ENCODE measurements around the gene GBX1.

The GBX1 gene

DNA sequence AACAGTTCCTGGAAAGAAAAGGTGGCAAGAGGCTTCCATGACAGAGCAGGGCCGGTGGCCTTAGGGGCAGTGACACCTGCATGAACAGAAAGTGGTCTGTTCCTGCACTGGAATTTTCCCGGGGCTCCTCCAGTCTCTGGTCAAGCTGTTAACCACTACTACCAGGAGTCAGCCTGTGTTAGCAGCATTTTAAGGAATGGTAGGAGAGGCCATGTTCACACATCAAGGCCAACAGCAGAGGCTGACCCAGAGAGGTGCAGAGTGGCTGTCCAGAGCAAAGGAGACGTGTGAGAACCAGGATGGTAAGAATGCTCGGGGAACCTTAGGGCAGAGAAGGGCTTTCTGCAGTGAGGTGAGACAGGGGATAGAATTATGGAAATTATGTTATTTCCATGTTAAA lies 34.3 kb upstream of the GBX1 start:
- no peak for TF ChIP-seq FOXP2 (optimal IDR thresholded peaks at IDR 0.05; ENCODE audit: borderline replicate concordance, extremely low read depth, extremely low read length, insufficient read depth)
- TF ChIP-seq TAF1 (IDR thresholded peaks at IDR 0.05; ENCODE audit: borderline replicate concordance, insufficient read depth, low read length), result no peak
- no peak for TF ChIP-seq POLR2AphosphoS5 (IDR thresholded peaks at IDR 0.05; ENCODE audit: low read depth, low read length)
- TF ChIP-seq REST (IDR thresholded peaks at IDR 0.05; ENCODE audit: insufficient read depth in 1 of 2, low read depth in 2 of 2, low read length in 2 of 2), result no peak
- no peak for TF ChIP-seq SIN3A (IDR thresholded peaks at IDR 0.05; ENCODE audit: borderline replicate concordance, insufficient read depth, low read length)

DNA sequence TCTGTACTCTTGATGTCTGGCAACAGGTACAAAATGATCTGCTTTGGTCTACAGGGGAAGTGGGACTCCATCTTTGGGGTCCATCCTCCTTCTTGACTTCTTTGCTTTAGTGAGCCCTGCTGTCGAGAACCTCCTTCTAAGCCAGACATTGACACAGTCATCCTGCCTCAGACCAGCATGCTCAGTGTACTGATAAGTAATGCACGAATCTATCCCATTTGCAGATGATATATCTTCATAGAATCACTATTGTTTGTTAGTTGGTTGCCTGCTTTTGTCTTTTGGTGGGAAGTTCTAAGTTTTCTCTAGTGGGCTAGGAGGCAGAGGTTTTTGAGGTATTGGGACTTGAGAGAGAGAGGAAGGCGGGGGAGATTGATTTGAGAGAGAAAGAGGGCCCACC lies 33.9 kb upstream of the GBX1 start:
- no peak for TF ChIP-seq POLR2AphosphoS5 (IDR thresholded peaks at IDR 0.05; ENCODE audit: low read depth, low read length)
- no peak for TF ChIP-seq REST (IDR thresholded peaks at IDR 0.05; ENCODE audit: insufficient read depth in 1 of 2, low read depth in 2 of 2, low read length in 2 of 2)
- TF ChIP-seq TAF1 (IDR thresholded peaks at IDR 0.05; ENCODE audit: borderline replicate concordance, insufficient read depth, low read length), result no peak
- TF ChIP-seq FOXP2 (optimal IDR thresholded peaks at IDR 0.05; ENCODE audit: borderline replicate concordance, extremely low read depth, extremely low read length, insufficient read depth), result no peak
- TF ChIP-seq SIN3A (IDR thresholded peaks at IDR 0.05; ENCODE audit: borderline replicate concordance, insufficient read depth, low read length), result no peak

GRCh38 chr7:151198945-151199848 lies 31.7 kb upstream of the GBX1 start:
- TF ChIP-seq FOXP2 (optimal IDR thresholded peaks at IDR 0.05; ENCODE audit: borderline replicate concordance, extremely low read depth, extremely low read length, insufficient read depth), result no peak
- no peak for TF ChIP-seq REST (IDR thresholded peaks at IDR 0.05; ENCODE audit: insufficient read depth in 1 of 2, low read depth in 2 of 2, low read length in 2 of 2)

- TF ChIP-seq POLR2AphosphoS5 (IDR thresholded peaks at IDR 0.05; ENCODE audit: low read depth, low read length) (no peak), FOXP2 (optimal IDR thresholded peaks at IDR 0.05; ENCODE audit: borderline replicate concordance, extremely low read depth, extremely low read length, insufficient read depth) (no peak)
These were observed 30.4 kb upstream of the GBX1 start for GRCh38 chr7:151197932-151198331.

- TF ChIP-seq REST (IDR thresholded peaks at IDR 0.05; ENCODE audit: insufficient read depth in 1 of 2, low read depth in 2 of 2, low read length in 2 of 2) (no peak), FOXP2 (optimal IDR thresholded peaks at IDR 0.05; ENCODE audit: borderline replicate concordance, extremely low read depth, extremely low read length, insufficient read depth) (no peak), POLR2AphosphoS5 (IDR thresholded peaks at IDR 0.05; ENCODE audit: low read depth, low read length) (no peak), TAF1 (IDR thresholded peaks at IDR 0.05; ENCODE audit: borderline replicate concordance, insufficient read depth, low read length) (no peak), SIN3A (IDR thresholded peaks at IDR 0.05; ENCODE audit: borderline replicate concordance, insufficient read depth, low read length) (no peak)
These were observed 28.3 kb upstream of the GBX1 start for GRCh38 chr7:151195616-151196450.

Measured in PFSK-1 (cell line).